Measurements from ENCODE around the gene RBM45. TPM values are rescaled to one million over a fixed set of nuclear protein-coding genes. Genes with fewer than 3 reads are reported as not detected.

The RBM45 gene
- total and polyA plus RNA-seq, 4 donors, result 8.8 to 19.6 (median 13.0) TPM

DNA sequence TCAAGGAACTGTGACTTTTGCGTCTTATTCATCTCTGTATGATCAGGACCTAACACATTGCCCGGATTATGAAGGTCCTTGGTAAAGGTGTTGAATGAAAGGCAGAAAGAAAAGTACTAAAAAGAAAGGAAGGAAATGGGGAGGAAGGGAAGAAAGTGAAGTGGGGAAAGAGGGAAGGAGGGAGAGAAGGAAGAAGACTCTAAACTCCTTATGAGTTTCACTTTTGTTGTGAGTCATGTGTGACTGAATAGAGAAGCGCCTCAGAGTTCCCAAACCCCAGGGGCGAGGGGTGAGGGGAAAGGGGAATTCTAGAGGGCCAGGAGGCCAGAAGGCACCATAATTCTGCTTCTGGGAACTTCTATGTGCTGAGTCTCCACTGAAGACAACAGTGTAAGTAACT, 51.2 kb downstream of the RBM45 start:
- no peak overlapping the region for H3K9ac ChIP-seq (ENCODE audit: insufficient read depth in 1 of 2, low read length in 2 of 2)
- peaks cover 0 to 4% (median 0%) of the 10 kb centered on the region in 5 donors for H3K4me1 ChIP-seq (ENCODE audit: control insufficient read depth in 5 of 5, insufficient read depth in 5 of 5, low read length in 5 of 5)
- no peaks in the 10 kb centered on the region for H3K9me3 ChIP-seq (ENCODE audit: control insufficient read depth in 4 of 4, insufficient read depth in 3 of 4, low read length in 3 of 4)
- TF ChIP-seq, protein P1, sequence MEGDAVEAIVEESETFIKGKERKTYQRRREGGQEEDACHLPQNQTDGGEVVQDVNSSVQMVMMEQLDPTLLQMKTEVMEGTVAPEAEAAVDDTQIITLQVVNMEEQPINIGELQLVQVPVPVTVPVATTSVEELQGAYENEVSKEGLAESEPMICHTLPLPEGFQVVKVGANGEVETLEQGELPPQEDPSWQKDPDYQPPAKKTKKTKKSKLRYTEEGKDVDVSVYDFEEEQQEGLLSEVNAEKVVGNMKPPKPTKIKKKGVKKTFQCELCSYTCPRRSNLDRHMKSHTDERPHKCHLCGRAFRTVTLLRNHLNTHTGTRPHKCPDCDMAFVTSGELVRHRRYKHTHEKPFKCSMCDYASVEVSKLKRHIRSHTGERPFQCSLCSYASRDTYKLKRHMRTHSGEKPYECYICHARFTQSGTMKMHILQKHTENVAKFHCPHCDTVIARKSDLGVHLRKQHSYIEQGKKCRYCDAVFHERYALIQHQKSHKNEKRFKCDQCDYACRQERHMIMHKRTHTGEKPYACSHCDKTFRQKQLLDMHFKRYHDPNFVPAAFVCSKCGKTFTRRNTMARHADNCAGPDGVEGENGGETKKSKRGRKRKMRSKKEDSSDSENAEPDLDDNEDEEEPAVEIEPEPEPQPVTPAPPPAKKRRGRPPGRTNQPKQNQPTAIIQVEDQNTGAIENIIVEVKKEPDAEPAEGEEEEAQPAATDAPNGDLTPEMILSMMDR (IDR thresholded peaks at IDR 0.05; ENCODE audit: control extremely low read depth, extremely low read depth), result no peak
- no peak overlapping the region for H3K27ac ChIP-seq (ENCODE audit: low read depth in 1 of 2, low read length in 1 of 2)
- no peaks in the 10 kb centered on the region for H3K27me3 ChIP-seq (ENCODE audit: control insufficient read depth in 3 of 3, insufficient read depth in 3 of 3, low read length in 2 of 3)
- WGBS, 2 donors, result 71 to 79% methylated on average over 4 of the region's 4 CpGs
- no peaks in the 10 kb centered on the region for H3K36me3 ChIP-seq (ENCODE audit: control insufficient read depth in 4 of 4, insufficient read depth in 4 of 4, low read length in 4 of 4)
- no peak for ATAC-seq (ENCODE audit: insufficient read depth, low FRiP score)
- no peak for DNase-seq
- no peak overlapping the region for H3K4me3 ChIP-seq

DNA sequence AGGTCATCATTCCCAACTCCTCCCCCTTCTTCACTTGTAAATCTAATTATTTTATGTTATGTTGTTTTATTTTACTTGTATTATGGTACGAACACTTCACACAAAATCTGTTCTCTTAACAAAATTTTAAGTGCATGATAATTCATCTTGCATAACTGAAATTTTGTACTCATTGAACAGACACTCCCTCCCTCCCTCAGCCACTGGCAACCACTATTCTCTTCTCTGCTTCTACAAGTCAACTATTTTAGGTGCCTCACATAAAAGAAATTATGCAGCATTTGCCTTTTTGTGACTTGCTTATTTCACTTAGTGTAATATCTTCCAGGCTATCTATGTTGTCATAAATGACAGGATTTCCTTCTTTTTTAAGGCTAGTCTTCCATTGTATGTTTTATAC, 51.7 kb downstream of the RBM45 start:
- WGBS, 2 donors, result 0 to 69% methylated on average over 1 of the region's 1 CpG
- DNase-seq (no peak), ATAC-seq (ENCODE audit: insufficient read depth, low FRiP score) (no peak)
- Histone ChIP-seq H3K36me3 (ENCODE audit: control insufficient read depth in 4 of 4, insufficient read depth in 4 of 4, low read length in 4 of 4) (no peaks in the 10 kb centered on the region), H3K4me1 (ENCODE audit: control insufficient read depth in 5 of 5, insufficient read depth in 5 of 5, low read length in 5 of 5) (peaks cover 0 to 3% (median 0%) of the 10 kb centered on the region in 5 donors), H3K4me3 (no peak overlapping the region), H3K9ac (ENCODE audit: insufficient read depth in 1 of 2, low read length in 2 of 2) (no peak overlapping the region), H3K27ac (ENCODE audit: low read depth in 1 of 2, low read length in 1 of 2) (no peak overlapping the region), H3K27me3 (ENCODE audit: control insufficient read depth in 3 of 3, insufficient read depth in 3 of 3, low read length in 2 of 3) (no peaks in the 10 kb centered on the region), H3K9me3 (ENCODE audit: control insufficient read depth in 4 of 4, insufficient read depth in 3 of 4, low read length in 3 of 4) (no peaks in the 10 kb centered on the region)
- TF ChIP-seq, protein P1 (IDR thresholded peaks at IDR 0.05; ENCODE audit: control extremely low read depth, extremely low read depth), result no peak

DNA sequence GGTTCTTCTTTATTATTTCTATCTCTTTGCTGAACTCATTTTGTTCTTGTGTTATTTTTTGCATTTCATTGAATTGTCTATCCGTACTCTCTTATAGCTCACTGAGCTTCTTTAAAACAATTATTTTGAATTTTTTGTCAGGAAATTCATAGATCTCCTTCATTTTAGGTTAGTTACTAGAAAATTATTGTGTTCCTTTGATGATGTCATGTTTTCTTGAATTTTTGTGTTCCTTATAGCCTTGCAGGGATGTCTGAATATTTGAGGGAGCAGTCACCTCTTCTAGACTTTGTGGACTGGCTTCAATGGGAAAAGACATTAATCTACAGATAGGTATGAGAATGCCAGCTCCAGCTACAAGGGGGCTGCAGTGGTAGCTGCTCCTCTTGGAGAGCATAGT, 61.4 kb downstream of the RBM45 start:
- Histone ChIP-seq H3K4me3 (no peak overlapping the region), H3K36me3 (ENCODE audit: control insufficient read depth in 4 of 4, insufficient read depth in 4 of 4, low read length in 4 of 4) (no peaks in the 10 kb centered on the region), H3K27ac (ENCODE audit: low read depth in 1 of 2, low read length in 1 of 2) (no peak overlapping the region), H3K9me3 (ENCODE audit: control insufficient read depth in 4 of 4, insufficient read depth in 3 of 4, low read length in 3 of 4) (no peaks in the 10 kb centered on the region), H3K27me3 (ENCODE audit: control insufficient read depth in 3 of 3, insufficient read depth in 3 of 3, low read length in 2 of 3) (no peaks in the 10 kb centered on the region), H3K9ac (ENCODE audit: insufficient read depth in 1 of 2, low read length in 2 of 2) (no peak overlapping the region), H3K4me1 (ENCODE audit: control insufficient read depth in 5 of 5, insufficient read depth in 5 of 5, low read length in 5 of 5) (no peaks in the 10 kb centered on the region)
- ATAC-seq (ENCODE audit: insufficient read depth, low FRiP score) (no peak), DNase-seq (no peak)
- 88 to 100% methylated on average over 1 of the region's 1 CpG for WGBS, 2 donors
- TF ChIP-seq, protein P1 (IDR thresholded peaks at IDR 0.05; ENCODE audit: control extremely low read depth, extremely low read depth), result no peak

DNA sequence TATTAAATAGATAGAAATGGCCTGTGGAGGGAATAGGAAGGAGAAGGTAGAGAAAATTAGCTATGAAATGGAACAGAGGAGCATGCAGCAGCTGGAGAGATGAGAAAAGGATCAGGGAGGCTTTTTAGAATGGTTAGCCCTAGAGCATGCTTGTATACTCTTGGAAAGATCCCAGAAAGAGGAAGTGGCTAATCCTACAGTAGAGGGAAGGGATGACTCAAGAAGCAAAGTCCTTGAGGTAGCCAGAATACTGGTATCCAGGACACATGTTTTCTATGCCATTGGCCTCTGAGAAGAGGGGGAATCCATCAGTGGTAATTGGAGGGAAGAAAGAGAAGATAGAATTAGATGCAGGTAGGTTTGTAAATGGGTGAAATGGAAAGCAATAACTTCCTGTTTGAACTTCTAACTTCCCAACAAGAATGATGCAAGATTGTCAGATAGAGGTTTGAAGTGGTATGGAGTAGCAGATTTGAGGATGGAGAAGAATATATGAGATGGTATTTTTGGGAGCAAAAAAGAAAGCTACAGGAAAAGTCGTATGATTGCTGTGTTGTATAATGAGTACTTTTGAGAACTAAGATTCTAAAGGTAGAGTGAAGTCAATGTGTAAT, 64.9 kb downstream of the RBM45 start:
- H3K36me3 ChIP-seq (ENCODE audit: control insufficient read depth in 4 of 4, insufficient read depth in 4 of 4, low read length in 4 of 4), result no peaks in the 10 kb centered on the region
- H3K9me3 ChIP-seq (ENCODE audit: control insufficient read depth in 4 of 4, insufficient read depth in 3 of 4, low read length in 3 of 4), result no peaks in the 10 kb centered on the region
- no peak for DNase-seq
- TF ChIP-seq, protein P1 (IDR thresholded peaks at IDR 0.05; ENCODE audit: control extremely low read depth, extremely low read depth), result no peak
- H3K9ac ChIP-seq (ENCODE audit: insufficient read depth in 1 of 2, low read length in 2 of 2), result no peak overlapping the region
- no peak for ATAC-seq (ENCODE audit: insufficient read depth, low FRiP score)
- no peaks in the 10 kb centered on the region for H3K4me1 ChIP-seq (ENCODE audit: control insufficient read depth in 5 of 5, insufficient read depth in 5 of 5, low read length in 5 of 5)
- WGBS, 2 donors, result 78 to 80% methylated on average over 1 of the region's 1 CpG
- H3K27me3 ChIP-seq (ENCODE audit: control insufficient read depth in 3 of 3, insufficient read depth in 3 of 3, low read length in 2 of 3), result no peaks in the 10 kb centered on the region
- H3K4me3 ChIP-seq, result no peak overlapping the region
- H3K27ac ChIP-seq (ENCODE audit: low read depth in 1 of 2, low read length in 1 of 2), result no peak overlapping the region

All from lung (tissue), 12 donors.